Non-pigmented ciliary epithelial cell (primary cell): ENCODE data around the gene ATXN10.
"Not testable (repeated sequence)": the region's sequence is repeated elsewhere in the genome, so short reads cannot be mapped to it uniquely, and the experiment has no call there.

ENCODE experiments used
- DNase-seq: peaks from one replicate; pipeline ENCODE4 v3.0.0-alpha.2; 2010; ENCODE audit warnings: low read depth

ATXN10 gene

GRCh38 chr22:45671783-45672563, at the start of gene ATXN10:
Gene ATXN10 (plus strand): TSS chr22:45671834. CDS start chr22:45672064, 230 bp downstream.
- no peak for DNase-seq

GRCh38 chr22:45621836-45622600, 49.6 kb upstream of the ATXN10 start:
- DNase-seq: no peak

- DNase-seq: not testable (repeated sequence)
Observed at GRCh38 chr22:45623464-45624145, 48.0 kb upstream of the ATXN10 start.

GRCh38 chr22:45626198-45626651, 45.4 kb upstream of the ATXN10 start:
- DNase-seq: no peak

- no peak for DNase-seq
Observed at GRCh38 chr22:45627489-45628233, 44.0 kb upstream of the ATXN10 start.

- no peak for DNase-seq
Observed at GRCh38 chr22:45628515-45628914, 43.1 kb upstream of the ATXN10 start.

- no peak for DNase-seq
Observed at GRCh38 chr22:45629469-45630089, 42.1 kb upstream of the ATXN10 start.

GRCh38 chr22:45630436-45630835, 41.2 kb upstream of the ATXN10 start:
- DNase-seq: no peak

GRCh38 chr22:45631140-45631840, 40.3 kb upstream of the ATXN10 start:
- no peak for DNase-seq

GRCh38 chr22:45631841-45632238, 39.8 kb upstream of the ATXN10 start:
- DNase-seq: no peak

- no peak for DNase-seq
Observed at GRCh38 chr22:45632791-45633515, 38.7 kb upstream of the ATXN10 start.

GRCh38 chr22:45636683-45637082, 35.0 kb upstream of the ATXN10 start:
- no peak for DNase-seq

- no peak for DNase-seq
Observed at GRCh38 chr22:45638197-45638596, 33.4 kb upstream of the ATXN10 start.

GRCh38 chr22:45638834-45639746, 32.5 kb upstream of the ATXN10 start:
- DNase-seq: no peak

GRCh38 chr22:45639747-45640102, 31.9 kb upstream of the ATXN10 start:
- DNase-seq: no peak

- no peak for DNase-seq
Observed at GRCh38 chr22:45640291-45640940, 31.2 kb upstream of the ATXN10 start.

- DNase-seq: no peak
Observed at GRCh38 chr22:45640941-45641621, 30.6 kb upstream of the ATXN10 start.

GRCh38 chr22:45642986-45643385, 28.6 kb upstream of the ATXN10 start:
- DNase-seq: no peak
